LHCN-M2 (cell line): ENCODE data around the gene NUDCD3. TPM values are rescaled to one million over a fixed set of nuclear protein-coding genes. Genes with fewer than 3 reads are reported as not detected.
A peak's percentile ranks its signal among the peaks of the same experiment; 100 is the strongest.
"Not testable (repeated sequence)": the region's sequence is repeated elsewhere in the genome, so short reads cannot be mapped to it uniquely, and the experiment has no call there.

Source experiments
- DNase-seq: peaks from one replicate; pipeline ENCODE4 v3.0.0-alpha.2; 2012; ENCODE audit warnings: low read depth
- total RNA-seq: library from RNA; depleted of rRNA; stranded (reverse); fragments of >200 nt; gene quantifications from 2 replicates; pipeline ENCODE4 v1.2.3, GENCODE V29; 2014

Gene NUDCD3
- total RNA-seq, 1 experiment from 2014 or later = 79.7 TPM

DNA sequence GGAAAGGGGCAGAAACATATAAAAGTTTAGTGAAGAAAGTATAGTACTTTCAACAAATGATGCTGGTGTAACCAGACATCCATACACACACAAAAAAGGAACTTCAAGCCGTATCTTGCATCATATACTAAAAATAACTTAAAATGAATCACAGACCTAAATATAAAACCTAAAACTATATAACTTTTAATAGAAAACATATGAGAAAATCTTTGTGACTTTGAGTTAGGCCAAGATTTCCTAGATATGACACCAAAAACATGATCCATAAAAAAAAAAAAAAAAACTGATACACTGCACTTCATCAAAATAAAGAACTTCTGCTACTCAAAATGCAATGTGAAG is 40.9 kb downstream of the NUDCD3 start:
- no peak for DNase-seq

- no peak for DNase-seq
Observed at GRCh38 chr7:44448922-44449583, 41.4 kb downstream of the NUDCD3 start.

- no peak for DNase-seq
Observed at GRCh38 chr7:44447874-44448425, 42.5 kb downstream of the NUDCD3 start.

DNA sequence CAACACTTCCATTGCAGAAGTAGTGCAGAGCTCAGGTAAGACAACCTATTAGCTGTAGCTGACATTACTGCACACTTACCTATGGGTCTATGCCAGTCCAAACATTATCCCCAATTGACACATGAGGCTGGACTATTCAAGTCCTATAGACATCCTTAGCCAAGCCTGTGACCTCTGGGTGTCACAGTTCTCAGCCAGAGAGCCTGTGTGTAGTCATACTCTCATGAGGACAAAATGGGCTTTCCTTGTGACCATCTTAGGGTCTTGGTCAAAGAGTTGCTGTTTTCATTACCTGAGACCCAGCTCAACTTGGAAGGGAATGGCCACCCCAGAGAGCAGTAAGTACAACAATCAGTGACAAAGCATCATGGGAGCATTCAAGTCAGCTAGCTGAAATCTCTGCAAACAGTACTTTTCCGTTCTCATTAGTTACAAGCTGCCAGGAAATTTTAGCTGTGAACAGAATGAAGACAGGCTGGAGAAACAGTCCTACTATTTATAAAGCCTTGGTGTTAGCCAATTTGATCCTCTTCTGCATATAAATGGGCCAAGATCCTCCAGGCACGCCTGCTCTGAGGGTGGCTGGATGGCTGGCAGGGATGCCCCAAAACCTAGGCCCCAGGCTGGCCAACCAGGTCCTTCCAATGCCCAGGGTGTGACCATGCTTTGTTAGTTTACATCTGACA is 44.3 kb downstream of the NUDCD3 start:
- DNase-seq = no peak

DNA sequence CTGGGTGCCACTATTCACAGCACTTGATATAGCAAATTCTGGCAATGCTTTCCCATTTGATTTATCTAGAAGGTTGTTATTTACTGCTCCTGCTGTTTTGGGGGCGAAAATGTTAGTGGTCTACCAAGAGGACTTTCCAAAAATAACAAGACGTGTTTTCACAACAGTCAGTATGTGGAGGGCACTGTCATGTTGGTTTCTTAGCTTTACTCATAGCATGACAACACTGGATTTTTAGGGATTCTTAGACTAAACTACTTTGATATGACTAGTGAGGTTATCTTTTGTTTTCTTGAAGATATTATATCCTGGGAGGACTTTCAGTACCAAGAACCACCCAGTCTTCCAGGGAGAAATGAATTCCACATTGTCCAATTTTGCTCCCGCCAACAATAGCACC is 49.4 kb downstream of the NUDCD3 start:
- peak; percentile 49 for DNase-seq

- no peak for DNase-seq
Observed at GRCh38 chr7:44440577-44441078, 49.8 kb downstream of the NUDCD3 start.

GRCh38 chr7:44439926-44440325 is 50.5 kb downstream of the NUDCD3 start:
- DNase-seq = no peak

- no peak for DNase-seq
Observed at GRCh38 chr7:44438816-44439215, 51.6 kb downstream of the NUDCD3 start.

- no peak for DNase-seq
Observed at GRCh38 chr7:44434201-44434600, 56.3 kb downstream of the NUDCD3 start.

GRCh38 chr7:44433255-44434022 is 57.0 kb downstream of the NUDCD3 start:
- no peak for DNase-seq

GRCh38 chr7:44432381-44432977 is 58.0 kb downstream of the NUDCD3 start:
- no peak for DNase-seq

- DNase-seq = no peak
Observed at GRCh38 chr7:44431091-44431608, 59.3 kb downstream of the NUDCD3 start.

DNA sequence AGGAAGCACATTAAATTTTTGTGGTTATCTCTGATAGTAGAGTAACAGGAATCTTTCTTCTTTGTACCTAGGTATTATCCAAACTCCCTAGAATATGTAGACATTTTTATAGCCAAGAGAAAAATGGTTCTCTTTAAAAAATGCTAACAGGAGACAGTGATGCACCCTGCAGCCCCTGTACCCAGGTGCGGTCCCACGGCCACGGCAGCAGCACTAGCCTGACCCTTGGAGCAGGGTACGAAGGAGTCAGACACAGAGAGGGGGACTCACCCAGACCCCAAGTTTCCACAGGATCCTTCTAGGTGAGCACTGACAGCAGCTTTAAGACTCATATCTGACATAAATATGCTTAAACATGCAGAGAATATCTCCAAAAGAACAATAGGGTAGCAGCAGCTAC is 60.4 kb downstream of the NUDCD3 start:
- no peak for DNase-seq

DNA sequence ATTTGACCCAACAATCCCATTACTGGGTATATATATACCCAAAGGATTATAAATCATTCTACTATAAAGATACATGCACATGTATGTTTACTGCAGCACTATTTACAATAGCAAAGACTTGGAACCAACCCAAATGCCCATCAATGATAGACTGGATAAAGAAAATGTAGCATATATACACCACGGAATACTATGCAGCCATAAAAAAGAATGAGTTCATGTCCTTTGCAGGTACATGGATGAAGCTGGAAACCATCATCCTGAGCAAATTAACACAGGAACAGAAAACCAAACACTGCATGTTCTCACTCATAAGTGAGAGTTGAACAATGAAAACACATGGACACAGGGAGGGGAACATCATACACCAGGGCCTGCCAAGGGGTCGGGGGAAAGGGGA is 65.7 kb downstream of the NUDCD3 start:
- DNase-seq = not testable (repeated sequence)

- no peak for DNase-seq
Observed at GRCh38 chr7:44416941-44417340, 73.5 kb downstream of the NUDCD3 start.

DNA sequence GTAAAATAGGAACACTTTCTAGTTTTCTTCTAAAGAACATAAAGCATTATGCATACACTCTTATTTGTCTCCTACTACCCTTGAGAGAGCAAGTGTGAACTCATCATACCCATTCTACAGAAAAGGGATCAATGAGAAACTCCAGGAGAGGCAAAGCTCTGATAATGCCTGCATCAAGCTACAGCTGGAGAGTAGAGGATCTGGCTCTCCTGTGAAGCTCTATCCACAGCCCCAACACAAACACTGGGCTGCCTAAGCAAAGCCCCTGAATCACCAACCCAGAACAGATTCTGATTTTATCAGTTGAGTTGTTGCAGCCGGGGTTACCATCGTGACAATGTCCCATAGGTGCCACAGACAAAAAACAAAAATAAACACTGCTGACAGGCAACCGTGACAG is 74.9 kb downstream of the NUDCD3 start:
- DNase-seq = peak; percentile 20

GRCh38 chr7:44415047-44415446 is 75.4 kb downstream of the NUDCD3 start:
- peak; percentile 87 for DNase-seq

DNA sequence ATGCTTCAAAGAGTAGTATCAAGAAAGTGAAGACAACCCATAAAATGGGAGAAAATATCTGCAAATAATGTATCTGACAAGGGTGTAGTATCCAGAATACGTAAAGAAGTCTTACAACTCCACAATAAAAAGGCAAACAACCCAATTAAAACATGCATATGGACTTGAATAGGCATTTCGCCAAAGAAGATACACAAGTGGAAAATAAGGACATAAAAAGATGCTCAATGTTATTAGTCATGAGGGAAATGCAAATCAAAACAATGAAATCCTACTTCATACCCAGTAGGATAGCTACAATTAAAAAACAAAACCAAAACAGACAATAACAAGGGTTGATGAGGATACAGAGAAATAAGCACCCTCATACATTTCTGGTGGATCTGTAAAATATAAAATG is 79.2 kb downstream of the NUDCD3 start:
- DNase-seq = peak; percentile 43

GRCh38 chr7:44408596-44408995 is 81.9 kb downstream of the NUDCD3 start:
- no peak for DNase-seq

DNA sequence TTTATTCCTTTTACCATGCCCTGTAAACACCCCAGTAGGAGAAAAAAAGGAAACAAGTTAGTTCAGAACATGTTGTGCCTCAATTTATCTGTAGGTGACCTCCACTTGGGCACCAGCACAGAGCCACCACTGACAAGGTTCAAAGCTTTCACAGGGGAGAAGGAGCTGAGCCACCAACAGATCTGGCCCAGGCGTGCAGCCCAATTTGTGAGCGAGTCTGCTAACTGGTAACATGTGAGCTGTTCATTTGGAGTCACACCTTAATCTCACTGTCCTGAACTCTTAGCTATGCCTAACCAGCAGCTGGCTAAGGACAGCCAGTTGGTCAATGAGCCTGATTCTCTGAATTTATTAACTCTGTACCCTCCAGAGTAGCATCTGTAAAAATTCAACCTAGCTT is 86.7 kb downstream of the NUDCD3 start:
- no peak for DNase-seq

DNA sequence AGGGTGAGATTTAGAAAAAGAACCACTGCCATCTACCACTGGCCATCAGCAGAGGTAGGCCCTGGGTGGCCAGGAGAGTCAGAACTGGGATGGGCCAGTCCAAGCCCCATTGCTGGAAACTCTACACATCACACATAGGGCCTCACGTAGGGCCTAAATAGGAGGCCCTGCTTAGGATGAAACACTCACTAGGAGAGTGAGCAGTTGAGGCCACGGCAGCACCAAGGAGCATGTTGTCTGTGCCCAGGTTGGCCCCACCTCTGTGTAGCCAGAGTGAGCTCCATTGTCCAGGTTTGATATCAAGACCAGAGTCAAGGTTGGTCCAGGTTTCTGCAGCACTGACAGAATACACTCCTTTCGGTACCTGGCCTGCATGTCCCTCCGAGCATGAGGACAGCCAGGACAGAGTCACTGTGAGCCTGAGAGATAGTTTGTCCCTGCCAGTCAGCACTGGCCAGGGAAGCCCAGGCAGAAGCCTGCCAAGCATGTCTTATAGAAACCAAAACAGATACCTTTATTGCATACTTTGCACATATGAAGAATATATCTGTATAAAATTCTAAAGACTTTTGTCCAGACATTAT is 87.2 kb downstream of the NUDCD3 start:
- no peak for DNase-seq
